HEK293T (cell line): ENCODE data around the gene INPP4A.

ENCODE experiments used
- CTCF ChIA-PET: fragments of 350-600 bp; formaldehyde crosslinking; extraction: SDS; loops from one replicate; lab custom pipeline; 2021; ENCODE audit warnings: antibody characterized with exemption, inconsistent platforms; lab: Yijun Ruan, JAX
- POLR2A ChIA-PET: fragments of 350-600 bp; formaldehyde crosslinking; extraction: SDS; loops from one replicate; lab custom pipeline; 2020; ENCODE audit warnings: antibody characterized with exemption, inconsistent platforms; lab: Yijun Ruan, JAX
- DNase-seq: peaks from one replicate; pipeline ENCODE4 v3.0.0; 2012; ENCODE audit warnings: mixed read lengths; ENCODE audit errors: extremely low spot score
- ARNT ChIP-seq: fragments of 450-650 bp; IDR thresholded peaks from 2 replicates; pipeline ENCODE4 v1.6.1; 2017; ENCODE audit warnings: mild to moderate bottlenecking
- BHLHE40 ChIP-seq: fragments of 450-650 bp; IDR thresholded peaks from 2 replicates; pipeline ENCODE4 v1.6.1; 2016; ENCODE audit warnings: mild to moderate bottlenecking, moderate library complexity, borderline replicate concordance
- CTBP1 ChIP-seq: fragments of 450-650 bp; IDR thresholded peaks from 2 replicates; pipeline ENCODE4 v1.6.1; 2016; ENCODE audit warnings: borderline replicate concordance
- ELF4 ChIP-seq: fragments of 450-650 bp; IDR thresholded peaks from 2 replicates; pipeline ENCODE4 v1.6.1; 2017; ENCODE audit warnings: antibody characterized with exemption
- FOXA1 ChIP-seq: fragments of 450-650 bp; IDR thresholded peaks from 2 replicates; pipeline ENCODE4 v1.6.1; 2016; ENCODE audit warnings: mild to moderate bottlenecking
- FOXK2 ChIP-seq: fragments of 450-650 bp; IDR thresholded peaks from 2 replicates; pipeline ENCODE4 v1.6.1; 2016; ENCODE audit warnings: mild to moderate bottlenecking
- FOXM1 ChIP-seq: fragments of 450-650 bp; IDR thresholded peaks from 2 replicates; pipeline ENCODE4 v1.6.1; 2017; ENCODE audit warnings: mild to moderate bottlenecking, borderline replicate concordance
- HDGF ChIP-seq: fragments of 450-650 bp; IDR thresholded peaks from 2 replicates; pipeline ENCODE4 v1.6.1; 2017; ENCODE audit warnings: antibody characterized with exemption, borderline replicate concordance
- L3MBTL2 ChIP-seq: fragments of 450-650 bp; conservative IDR thresholded peaks from 2 replicates; pipeline ENCODE4 v1.6.1; 2016; ENCODE audit warnings: mild to moderate bottlenecking
- LEF1 ChIP-seq: fragments of 450-650 bp; IDR thresholded peaks from 2 replicates; pipeline ENCODE4 v1.6.1; 2017; ENCODE audit warnings: mild to moderate bottlenecking, borderline replicate concordance
- NFRKB ChIP-seq: fragments of 450-650 bp; IDR thresholded peaks from 2 replicates; pipeline ENCODE4 v1.6.1; 2016; ENCODE audit warnings: mild to moderate bottlenecking, moderate library complexity
- PKNOX1 ChIP-seq: fragments of 450-650 bp; IDR thresholded peaks from 2 replicates; pipeline ENCODE4 v1.6.1; 2016
- SP1 ChIP-seq: fragments of 450-650 bp; IDR thresholded peaks from 2 replicates; pipeline ENCODE4 v1.6.1; 2017
- SUZ12 ChIP-seq: fragments of 450-650 bp; IDR thresholded peaks from 2 replicates; pipeline ENCODE4 v1.6.1; 2016; ENCODE audit warnings: mild to moderate bottlenecking
- TARDBP ChIP-seq: fragments of 450-650 bp; IDR thresholded peaks from 2 replicates; pipeline ENCODE4 v1.6.1; 2016
- ZNF384 ChIP-seq: fragments of 450-650 bp; IDR thresholded peaks from 2 replicates; pipeline ENCODE4 v1.6.1; 2016

INPP4A gene

GRCh38 chr2:98534761-98535160, 90.1 kb downstream of the INPP4A start:
- TF ChIP-seq LEF1 = no peak
- TF ChIP-seq SUZ12 = no peak
- no peak for TF ChIP-seq NFRKB
- no peak for TF ChIP-seq PKNOX1
- CTCF ChIA-PET = no interaction called here
- DNase-seq = no peak
- POLR2A ChIA-PET = no interaction called here

- TF ChIP-seq ZNF384 (no peak), LEF1 (no peak), SP1 (no peak), HDGF (no peak), TARDBP (no peak), FOXA1 (no peak), ELF4 (no peak), NFRKB (no peak), ARNT (no peak), FOXM1 (no peak), SUZ12 (no peak), BHLHE40 (no peak), CTBP1 (no peak), FOXK2 (no peak), PKNOX1 (no peak), L3MBTL2 (no peak)
- ChIA-PET POLR2A (no interaction called here), CTCF (no interaction called here)
- no peak for DNase-seq
Measured at GRCh38 chr2:98535971-98536677, 91.5 kb downstream of the INPP4A start.

- TF ChIP-seq L3MBTL2 = no peak
- TF ChIP-seq FOXK2 = no peak
- no peak for TF ChIP-seq ZNF384
- no peak for TF ChIP-seq TARDBP
- no peak for DNase-seq
- ChIA-PET CTCF (interaction anchor here (0.5 kb wide), 1 partner anchor 504 kb away, joined by 3 read pairs; no protein-coding TSS in a partner anchor), POLR2A (no interaction called here)
Measured at GRCh38 chr2:98537390-98538126, 92.9 kb downstream of the INPP4A start.

GRCh38 chr2:98538280-98539041, 93.8 kb downstream of the INPP4A start:
- TF ChIP-seq FOXK2 (no peak), BHLHE40 (no peak), SUZ12 (no peak), HDGF (no peak), LEF1 (no peak)
- DNase-seq = no peak
- CTCF ChIA-PET = no interaction called here
- POLR2A ChIA-PET = no interaction called here

GRCh38 chr2:98539056-98539735, 94.5 kb downstream of the INPP4A start:
- CTCF ChIA-PET = no interaction called here
- POLR2A ChIA-PET = no interaction called here

GRCh38 chr2:98540536-98540935, 95.9 kb downstream of the INPP4A start:
- ChIA-PET CTCF (interaction anchor here (0.7 kb wide), 1 partner anchor 244 kb away, joined by 3 read pairs; no protein-coding TSS in a partner anchor), POLR2A (no interaction called here)
- no peak for DNase-seq
- TF ChIP-seq ARNT (no peak), SP1 (no peak), ZNF384 (no peak), PKNOX1 (no peak), BHLHE40 (no peak)

More at GRCh38 chr2:98539056-98539735, 94.5 kb downstream of the INPP4A start:
- no peak for DNase-seq
- no peak for TF ChIP-seq TARDBP
- TF ChIP-seq LEF1 = no peak
- TF ChIP-seq FOXK2 = no peak
- no peak for TF ChIP-seq SUZ12
- TF ChIP-seq L3MBTL2 = no peak
